Panc1 (cell line): ENCODE data around the gene GLIS1.

ENCODE experiments used
- POLR2AphosphoS5 ChIP-seq: IDR thresholded peaks from 2 replicates; pipeline ENCODE4 v1.6.1; 2012; ENCODE audit warnings: mild to moderate bottlenecking, low read depth, low read length, moderate library complexity
- TF ChIP-seq, protein P1 (sequence below): fragments of 450-650 bp; IDR thresholded peaks from 2 replicates; pipeline ENCODE4 v1.5.1; 2017; ENCODE audit warnings: mild to moderate bottlenecking
- TF ChIP-seq, protein P2 (sequence below), 2 experiments: IDR thresholded peaks; 2 replicates each; pipeline ENCODE4 v1.6.1; 2011 to 2012; ENCODE audit warnings: low read depth in 2 of 2, control low read depth in 1 of 2, low read length in 1 of 2, mild to moderate bottlenecking in 1 of 2, moderate library complexity in 1 of 2; ENCODE audit not compliant: insufficient read depth in 1 of 2

- no peak for TF ChIP-seq POLR2AphosphoS5
- TF ChIP-seq, protein P1, sequence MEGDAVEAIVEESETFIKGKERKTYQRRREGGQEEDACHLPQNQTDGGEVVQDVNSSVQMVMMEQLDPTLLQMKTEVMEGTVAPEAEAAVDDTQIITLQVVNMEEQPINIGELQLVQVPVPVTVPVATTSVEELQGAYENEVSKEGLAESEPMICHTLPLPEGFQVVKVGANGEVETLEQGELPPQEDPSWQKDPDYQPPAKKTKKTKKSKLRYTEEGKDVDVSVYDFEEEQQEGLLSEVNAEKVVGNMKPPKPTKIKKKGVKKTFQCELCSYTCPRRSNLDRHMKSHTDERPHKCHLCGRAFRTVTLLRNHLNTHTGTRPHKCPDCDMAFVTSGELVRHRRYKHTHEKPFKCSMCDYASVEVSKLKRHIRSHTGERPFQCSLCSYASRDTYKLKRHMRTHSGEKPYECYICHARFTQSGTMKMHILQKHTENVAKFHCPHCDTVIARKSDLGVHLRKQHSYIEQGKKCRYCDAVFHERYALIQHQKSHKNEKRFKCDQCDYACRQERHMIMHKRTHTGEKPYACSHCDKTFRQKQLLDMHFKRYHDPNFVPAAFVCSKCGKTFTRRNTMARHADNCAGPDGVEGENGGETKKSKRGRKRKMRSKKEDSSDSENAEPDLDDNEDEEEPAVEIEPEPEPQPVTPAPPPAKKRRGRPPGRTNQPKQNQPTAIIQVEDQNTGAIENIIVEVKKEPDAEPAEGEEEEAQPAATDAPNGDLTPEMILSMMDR: no peak
- TF ChIP-seq, protein P2, sequence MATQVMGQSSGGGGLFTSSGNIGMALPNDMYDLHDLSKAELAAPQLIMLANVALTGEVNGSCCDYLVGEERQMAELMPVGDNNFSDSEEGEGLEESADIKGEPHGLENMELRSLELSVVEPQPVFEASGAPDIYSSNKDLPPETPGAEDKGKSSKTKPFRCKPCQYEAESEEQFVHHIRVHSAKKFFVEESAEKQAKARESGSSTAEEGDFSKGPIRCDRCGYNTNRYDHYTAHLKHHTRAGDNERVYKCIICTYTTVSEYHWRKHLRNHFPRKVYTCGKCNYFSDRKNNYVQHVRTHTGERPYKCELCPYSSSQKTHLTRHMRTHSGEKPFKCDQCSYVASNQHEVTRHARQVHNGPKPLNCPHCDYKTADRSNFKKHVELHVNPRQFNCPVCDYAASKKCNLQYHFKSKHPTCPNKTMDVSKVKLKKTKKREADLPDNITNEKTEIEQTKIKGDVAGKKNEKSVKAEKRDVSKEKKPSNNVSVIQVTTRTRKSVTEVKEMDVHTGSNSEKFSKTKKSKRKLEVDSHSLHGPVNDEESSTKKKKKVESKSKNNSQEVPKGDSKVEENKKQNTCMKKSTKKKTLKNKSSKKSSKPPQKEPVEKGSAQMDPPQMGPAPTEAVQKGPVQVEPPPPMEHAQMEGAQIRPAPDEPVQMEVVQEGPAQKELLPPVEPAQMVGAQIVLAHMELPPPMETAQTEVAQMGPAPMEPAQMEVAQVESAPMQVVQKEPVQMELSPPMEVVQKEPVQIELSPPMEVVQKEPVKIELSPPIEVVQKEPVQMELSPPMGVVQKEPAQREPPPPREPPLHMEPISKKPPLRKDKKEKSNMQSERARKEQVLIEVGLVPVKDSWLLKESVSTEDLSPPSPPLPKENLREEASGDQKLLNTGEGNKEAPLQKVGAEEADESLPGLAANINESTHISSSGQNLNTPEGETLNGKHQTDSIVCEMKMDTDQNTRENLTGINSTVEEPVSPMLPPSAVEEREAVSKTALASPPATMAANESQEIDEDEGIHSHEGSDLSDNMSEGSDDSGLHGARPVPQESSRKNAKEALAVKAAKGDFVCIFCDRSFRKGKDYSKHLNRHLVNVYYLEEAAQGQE (IDR thresholded peaks at IDR 0.05; ENCODE audit: insufficient read depth in 1 of 2, low read depth in 2 of 2, low read length in 1 of 2): no peak
These were observed 92.2 kb downstream of the GLIS1 start for GRCh38 chr1:53646732-53647131.
